Neural cell (in vitro differentiated cells): Measurements from ENCODE around the gene LDHAL6B.

Experiments
- POLR2AphosphoS5 ChIP-seq: IDR thresholded peaks from 2 replicates; pipeline ENCODE4 v1.6.1; 2012
- TF ChIP-seq, protein P1 (sequence below): fragments of 450-650 bp; IDR thresholded peaks from 2 replicates; pipeline ENCODE4 v1.5.1; 2014; ENCODE audit warnings: antibody characterized with exemption, mild to moderate bottlenecking, moderate library complexity; ENCODE audit not compliant: poor library complexity, severe bottlenecking

DNA sequence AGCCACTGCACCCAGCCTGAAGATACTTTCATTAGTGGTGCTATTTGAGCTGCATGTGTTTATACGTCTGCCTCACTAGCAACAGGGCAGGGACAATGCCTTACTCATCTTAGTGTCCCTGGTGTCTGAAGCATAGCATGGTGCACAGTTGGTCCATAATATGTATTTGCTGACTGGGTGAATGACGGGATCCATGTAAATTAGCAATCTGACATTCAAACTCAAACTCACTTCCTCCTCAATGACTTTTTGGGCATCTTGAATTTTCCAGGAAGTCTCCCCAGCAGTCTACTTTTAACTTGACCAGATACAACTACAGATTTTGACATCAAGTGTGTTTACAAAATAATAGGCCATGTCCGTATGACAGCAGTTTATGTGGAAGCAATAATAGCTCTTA lies 3.0 kb upstream of the LDHAL6B start:
- TF ChIP-seq, protein P1, sequence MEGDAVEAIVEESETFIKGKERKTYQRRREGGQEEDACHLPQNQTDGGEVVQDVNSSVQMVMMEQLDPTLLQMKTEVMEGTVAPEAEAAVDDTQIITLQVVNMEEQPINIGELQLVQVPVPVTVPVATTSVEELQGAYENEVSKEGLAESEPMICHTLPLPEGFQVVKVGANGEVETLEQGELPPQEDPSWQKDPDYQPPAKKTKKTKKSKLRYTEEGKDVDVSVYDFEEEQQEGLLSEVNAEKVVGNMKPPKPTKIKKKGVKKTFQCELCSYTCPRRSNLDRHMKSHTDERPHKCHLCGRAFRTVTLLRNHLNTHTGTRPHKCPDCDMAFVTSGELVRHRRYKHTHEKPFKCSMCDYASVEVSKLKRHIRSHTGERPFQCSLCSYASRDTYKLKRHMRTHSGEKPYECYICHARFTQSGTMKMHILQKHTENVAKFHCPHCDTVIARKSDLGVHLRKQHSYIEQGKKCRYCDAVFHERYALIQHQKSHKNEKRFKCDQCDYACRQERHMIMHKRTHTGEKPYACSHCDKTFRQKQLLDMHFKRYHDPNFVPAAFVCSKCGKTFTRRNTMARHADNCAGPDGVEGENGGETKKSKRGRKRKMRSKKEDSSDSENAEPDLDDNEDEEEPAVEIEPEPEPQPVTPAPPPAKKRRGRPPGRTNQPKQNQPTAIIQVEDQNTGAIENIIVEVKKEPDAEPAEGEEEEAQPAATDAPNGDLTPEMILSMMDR: no peak
- no peak for TF ChIP-seq POLR2AphosphoS5
